ENCODE results near the gene PLEKHD1.

Gene PLEKHD1

DNA sequence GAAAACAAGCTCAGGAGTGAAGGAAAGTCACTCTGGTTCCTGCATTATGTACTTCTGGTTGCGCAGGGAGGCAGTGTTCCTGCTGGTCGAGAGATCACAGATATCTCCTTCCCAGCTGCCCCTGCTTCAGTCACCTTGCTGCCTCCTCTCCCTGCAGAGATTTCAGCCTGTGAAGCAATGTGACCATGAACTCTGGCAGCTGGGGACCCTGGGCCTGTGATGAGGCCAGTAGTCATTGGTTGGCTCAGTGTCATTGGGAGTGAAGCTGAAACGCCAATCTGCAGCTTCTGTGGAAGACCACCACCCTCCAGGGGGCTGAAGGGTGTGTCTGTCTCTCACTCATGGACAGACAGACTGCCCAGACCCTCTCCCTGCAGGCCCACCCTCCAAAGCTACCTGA is 45.0 kb downstream of the PLEKHD1 start:
- CTCF ChIA-PET = interaction anchor here (1.1 to 2.8 kb wide), 2 partner anchors 13 to 18 kb away, joined by 5 to 13 read pairs; no protein-coding TSS in a partner anchor
- POLR2A ChIA-PET = no interaction called here
- no peak for DNase-seq (ENCODE audit: extremely low spot score)
- TF ChIP-seq, protein P1, sequence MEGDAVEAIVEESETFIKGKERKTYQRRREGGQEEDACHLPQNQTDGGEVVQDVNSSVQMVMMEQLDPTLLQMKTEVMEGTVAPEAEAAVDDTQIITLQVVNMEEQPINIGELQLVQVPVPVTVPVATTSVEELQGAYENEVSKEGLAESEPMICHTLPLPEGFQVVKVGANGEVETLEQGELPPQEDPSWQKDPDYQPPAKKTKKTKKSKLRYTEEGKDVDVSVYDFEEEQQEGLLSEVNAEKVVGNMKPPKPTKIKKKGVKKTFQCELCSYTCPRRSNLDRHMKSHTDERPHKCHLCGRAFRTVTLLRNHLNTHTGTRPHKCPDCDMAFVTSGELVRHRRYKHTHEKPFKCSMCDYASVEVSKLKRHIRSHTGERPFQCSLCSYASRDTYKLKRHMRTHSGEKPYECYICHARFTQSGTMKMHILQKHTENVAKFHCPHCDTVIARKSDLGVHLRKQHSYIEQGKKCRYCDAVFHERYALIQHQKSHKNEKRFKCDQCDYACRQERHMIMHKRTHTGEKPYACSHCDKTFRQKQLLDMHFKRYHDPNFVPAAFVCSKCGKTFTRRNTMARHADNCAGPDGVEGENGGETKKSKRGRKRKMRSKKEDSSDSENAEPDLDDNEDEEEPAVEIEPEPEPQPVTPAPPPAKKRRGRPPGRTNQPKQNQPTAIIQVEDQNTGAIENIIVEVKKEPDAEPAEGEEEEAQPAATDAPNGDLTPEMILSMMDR (IDR thresholded peaks at IDR 0.05; ENCODE audit: control extremely low read depth, extremely low read depth, low read depth, missing control alignments) = no peak

DNA sequence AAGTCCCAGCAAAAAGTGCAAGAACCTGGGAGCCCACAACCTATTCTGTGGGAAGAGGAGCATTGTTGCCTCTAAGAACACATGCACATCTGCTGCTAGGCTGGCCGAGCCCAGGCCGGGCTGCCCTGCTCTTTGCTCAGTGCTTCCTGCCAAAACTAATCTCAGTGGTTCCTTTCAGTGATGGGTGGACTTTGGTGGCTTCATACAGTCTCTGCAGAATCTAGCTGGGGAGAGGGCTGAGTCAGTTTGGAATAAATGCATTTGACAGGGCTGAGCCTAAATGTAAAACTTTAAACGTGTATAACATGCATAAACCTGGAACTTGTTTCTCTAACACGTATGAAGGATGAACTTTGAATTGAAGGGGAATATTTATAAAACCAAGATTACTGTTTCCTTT is 45.6 kb downstream of the PLEKHD1 start:
- POLR2A ChIA-PET = no interaction called here
- no peak for DNase-seq (ENCODE audit: extremely low spot score)
- CTCF ChIA-PET = interaction anchor here (2.8 kb wide), 1 partner anchor 17 kb away, joined by 13 read pairs; no protein-coding TSS in a partner anchor
- TF ChIP-seq, protein P1 (IDR thresholded peaks at IDR 0.05; ENCODE audit: control extremely low read depth, extremely low read depth, low read depth, missing control alignments) = no peak

DNA sequence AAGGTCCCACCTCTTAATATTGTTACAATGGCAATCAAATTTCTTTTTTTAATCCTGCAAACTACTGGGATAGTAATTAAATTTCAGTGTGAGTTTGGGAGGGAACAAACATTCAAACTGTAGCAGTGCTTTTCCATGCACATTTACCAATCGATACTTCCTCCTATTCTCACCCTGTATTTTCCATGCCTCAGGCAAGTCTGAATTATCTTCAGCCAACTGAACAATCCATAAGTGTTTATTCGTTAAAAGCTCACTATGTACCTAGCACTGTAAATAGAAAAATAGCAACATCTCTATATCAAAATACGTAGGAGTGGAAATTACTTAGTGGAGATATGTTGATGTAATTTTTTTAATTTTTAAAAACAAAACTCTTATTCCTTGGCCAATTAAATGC is 46.6 kb downstream of the PLEKHD1 start:
- ChIA-PET POLR2A (interaction anchor here (0.6 kb wide), 1 partner anchor 477 kb away, joined by 5 read pairs; no protein-coding TSS in a partner anchor), CTCF (no interaction called here)
- TF ChIP-seq, protein P1 (IDR thresholded peaks at IDR 0.05; ENCODE audit: control extremely low read depth, extremely low read depth, low read depth, missing control alignments) = no peak
- no peak for DNase-seq (ENCODE audit: extremely low spot score)

DNA sequence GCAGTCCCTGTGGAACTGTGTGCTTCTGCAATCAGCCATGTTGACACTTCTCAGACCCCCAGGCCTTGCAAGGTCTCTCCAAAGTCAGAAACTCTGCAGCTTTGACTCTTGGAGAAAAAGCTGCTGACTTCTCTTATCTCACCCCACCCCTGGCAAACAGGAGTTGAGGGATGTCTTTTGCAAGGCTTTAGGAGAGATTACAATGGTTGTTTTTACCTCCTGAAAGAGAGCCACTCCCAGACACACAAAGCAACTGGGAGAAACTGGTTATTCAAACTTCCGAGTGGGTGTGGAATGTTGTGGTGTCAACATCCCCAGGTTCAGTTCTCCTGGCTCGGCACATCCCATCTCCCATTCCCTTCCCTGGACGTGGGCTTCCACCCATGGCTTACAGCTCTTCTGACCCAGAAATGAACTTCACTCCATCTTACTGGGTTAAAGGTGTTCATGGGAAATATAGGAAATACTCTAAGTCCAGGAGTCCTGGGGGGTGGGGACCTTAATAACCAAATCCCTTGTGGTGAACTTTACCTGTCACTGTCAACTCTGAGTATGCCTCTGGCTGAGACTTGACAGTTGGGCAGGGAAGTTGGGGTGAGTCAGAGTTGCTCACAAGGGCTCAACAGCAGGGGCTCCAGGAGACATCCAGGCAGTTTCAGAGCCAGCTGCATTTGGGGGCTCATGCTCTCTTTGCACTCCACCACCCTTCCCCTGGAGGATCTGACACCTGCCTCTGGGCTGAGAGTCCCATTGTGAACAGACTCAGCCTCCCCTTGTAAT is 48.2 kb downstream of the PLEKHD1 start:
- POLR2A ChIA-PET = no interaction called here
- CTCF ChIA-PET = no interaction called here
- DNase-seq (ENCODE audit: extremely low spot score) = no peak
- TF ChIP-seq, protein P1 (IDR thresholded peaks at IDR 0.05; ENCODE audit: control extremely low read depth, extremely low read depth, low read depth, missing control alignments) = no peak

DNA sequence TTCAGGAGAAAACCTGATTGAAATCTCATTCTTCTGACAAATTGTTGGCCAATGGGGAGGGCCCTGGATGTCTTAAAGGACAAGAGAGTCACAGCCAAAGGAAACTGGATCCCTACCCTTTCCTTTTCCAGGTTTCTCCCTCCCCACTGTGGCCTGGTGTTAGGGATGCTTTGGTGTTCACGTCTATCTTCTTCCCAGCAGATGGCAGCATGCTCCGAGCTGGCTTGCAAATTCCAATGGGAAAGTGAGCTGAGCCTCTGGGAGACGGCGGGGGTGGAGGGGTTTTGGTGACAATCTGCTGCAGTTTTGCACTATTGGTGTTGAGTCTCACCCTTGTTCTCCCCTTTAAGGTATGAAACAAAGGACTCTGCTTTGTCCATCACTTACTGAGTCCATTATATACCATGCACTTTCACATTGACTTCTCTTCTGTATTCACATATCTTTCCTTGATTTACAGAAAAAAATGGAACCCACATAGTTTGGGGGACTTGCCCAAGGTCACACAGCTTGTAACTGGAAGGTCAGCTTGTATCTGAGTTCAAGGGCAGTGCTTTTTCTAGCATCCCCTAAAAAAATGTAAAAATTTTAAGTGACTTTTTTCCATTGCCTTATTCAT is 50.8 kb downstream of the PLEKHD1 start:
- DNase-seq (ENCODE audit: extremely low spot score) = no peak
- POLR2A ChIA-PET = interaction anchor here (0.6 kb wide), 1 partner anchor 662 kb away, joined by 3 read pairs; no protein-coding TSS in a partner anchor
- TF ChIP-seq, protein P1 (IDR thresholded peaks at IDR 0.05; ENCODE audit: control extremely low read depth, extremely low read depth, low read depth, missing control alignments) = peak; percentile 49
- CTCF ChIA-PET = interaction anchor here (1.1 to 1.4 kb wide), 5 partner anchors 10 to 50 kb away, joined by 3 to 5 read pairs (median 4); no protein-coding TSS in a partner anchor

DNA sequence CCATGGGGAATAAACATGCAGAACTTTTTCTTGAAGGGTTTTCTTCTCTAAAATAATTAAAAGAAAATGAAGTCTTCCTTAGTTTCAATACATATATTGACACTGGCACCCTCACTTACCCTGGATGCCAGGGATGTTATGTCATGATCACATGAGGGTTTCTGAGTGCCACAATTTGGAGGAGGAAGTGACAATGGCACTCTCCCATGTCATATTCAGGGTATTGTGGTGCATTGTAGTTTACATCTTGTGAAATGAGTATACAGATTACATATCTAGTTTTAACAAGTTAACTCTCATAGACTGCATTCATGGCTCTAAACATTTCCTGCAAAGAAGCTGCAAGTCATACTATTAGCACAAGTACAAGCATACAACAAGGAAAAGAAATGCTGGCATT is 52.4 kb downstream of the PLEKHD1 start:
- TF ChIP-seq, protein P1 (IDR thresholded peaks at IDR 0.05; ENCODE audit: control extremely low read depth, extremely low read depth, low read depth, missing control alignments) = no peak
- ChIA-PET POLR2A (no interaction called here), CTCF (interaction anchor here (1.5 kb wide), 1 partner anchor 12 kb away, joined by 7 read pairs; no protein-coding TSS in a partner anchor)
- DNase-seq (ENCODE audit: extremely low spot score) = no peak

All from GM10248 (cell line).